Thymus (tissue), 11 donors: Measurements from ENCODE around the gene TMEM98. TPM values are rescaled to one million over a fixed set of nuclear protein-coding genes. Genes with fewer than 3 reads are reported as not detected.
"Not testable (repeated sequence)": the region's sequence is repeated elsewhere in the genome, so short reads cannot be mapped to it uniquely, and the experiment has no call there.

Experiments
- DNase-seq, 9 donors: peaks; one replicate each; pipeline ENCODE4 v3.0.0-alpha.2; 2013; ENCODE audit warnings: low spot score in 9 of 9, low read depth in 6 of 9, missing footprints in 1 of 9
- H3K27ac ChIP-seq, 2 donors: one replicate each; pipeline ENCODE4 v1.5.1; 2013; ENCODE audit warnings: control low read depth in 1 of 2, low read depth in 1 of 2, low read length in 1 of 2, mild to moderate bottlenecking in 1 of 2, moderate library complexity in 1 of 2
- H3K27me3 ChIP-seq, 2 donors: one replicate each; pipeline ENCODE4 v1.5.1; 2013; ENCODE audit warnings: low read length in 1 of 2; ENCODE audit not compliant: control insufficient read depth in 2 of 2, insufficient read depth in 1 of 2
- H3K36me3 ChIP-seq, 2 donors: one replicate each; pipeline ENCODE4 v1.5.1; 2013; ENCODE audit warnings: low read length in 1 of 2, mild to moderate bottlenecking in 1 of 2, moderate library complexity in 1 of 2; ENCODE audit not compliant: control insufficient read depth in 2 of 2, insufficient read depth in 2 of 2
- H3K4me1 ChIP-seq, 2 donors: one replicate each; pipeline ENCODE4 v1.5.1; 2013; ENCODE audit warnings: low read length in 2 of 2; ENCODE audit not compliant: control insufficient read depth in 2 of 2, insufficient read depth in 2 of 2
- H3K4me3 ChIP-seq, 2 donors: one replicate each; pipeline ENCODE4 v1.5.1; 2013; ENCODE audit warnings: low read length in 2 of 2, control low read depth in 1 of 2, mild to moderate bottlenecking in 1 of 2
- H3K9me3 ChIP-seq, 2 donors: one replicate each; pipeline ENCODE4 v1.5.1; 2013; ENCODE audit warnings: low read length in 1 of 2, mild to moderate bottlenecking in 1 of 2; ENCODE audit not compliant: control insufficient read depth in 2 of 2, insufficient read depth in 1 of 2
- WGBS: extraction: QIAGEN DNeasy Blood & Tissue Kit; methylation state at CpG from one replicate; pipeline ENCODE4 v1.1.7; 2013; 5-methylcytosine and 5-hydroxymethylcytosine counted together
- polyA plus RNA-seq: library from polyadenylated mRNA; stranded (reverse); fragments of 200-250 nt; gene quantifications from one replicate; pipeline ENCODE4 v1.2.3, GENCODE V29; 2013
- total RNA-seq: library from RNA; stranded (reverse); fragments of 120-200 nt; gene quantifications from one replicate; pipeline ENCODE4 v1.2.4, GENCODE V29; 2013
- donor health status: healthy.

The TMEM98 gene
- total and polyA plus RNA-seq, 2 donors = 4.6 to 6.6 TPM

- not testable (repeated sequence) for H3K36me3 ChIP-seq, H3K4me1 ChIP-seq
- WGBS = 72% methylated on average over 4 of the region's 14 CpGs
Measured at GRCh38 chr17:32887410-32887809, 40.5 kb upstream of the TMEM98 start.

GRCh38 chr17:32894245-32894644 is 33.7 kb upstream of the TMEM98 start:
- DNase-seq = no peak
- Histone ChIP-seq H3K4me3 (no peak overlapping the region), H3K36me3 (no peaks in the 10 kb centered on the region), H3K27ac (no peak overlapping the region), H3K4me1 (no peaks in the 10 kb centered on the region), H3K9me3 (no peaks in the 10 kb centered on the region), H3K27me3 (no peaks in the 10 kb centered on the region)
- WGBS = 86% methylated on average over 4 of the region's 4 CpGs

More at GRCh38 chr17:32887410-32887809, 40.5 kb upstream of the TMEM98 start:
- not testable (repeated sequence) for DNase-seq, H3K27me3 ChIP-seq, H3K9me3 ChIP-seq, H3K4me3 ChIP-seq, H3K27ac ChIP-seq

- Histone ChIP-seq H3K9me3 (no peaks in the 10 kb centered on the region), H3K27me3 (no peaks in the 10 kb centered on the region), H3K36me3 (no peaks in the 10 kb centered on the region), H3K4me3 (no peak overlapping the region), H3K4me1 (no peaks in the 10 kb centered on the region), H3K27ac (no peak overlapping the region)
- 59% methylated on average over 2 of the region's 2 CpGs for WGBS
- DNase-seq = no peak
Measured at GRCh38 chr17:32896647-32897258, 31.2 kb upstream of the TMEM98 start.

GRCh38 chr17:32899236-32900013 is 28.5 kb upstream of the TMEM98 start:
- Histone ChIP-seq H3K36me3 (no peaks in the 10 kb centered on the region), H3K27me3 (no peaks in the 10 kb centered on the region), H3K4me3 (no peak overlapping the region), H3K27ac (no peak overlapping the region), H3K4me1 (no peaks in the 10 kb centered on the region), H3K9me3 (no peaks in the 10 kb centered on the region)
- no peak for DNase-seq
- WGBS = 93% methylated on average over 2 of the region's 2 CpGs

GRCh38 chr17:32901743-32902142 is 26.2 kb upstream of the TMEM98 start:
- no peaks in the 10 kb centered on the region for H3K27me3 ChIP-seq
- H3K36me3 ChIP-seq = no peaks in the 10 kb centered on the region
- WGBS = 99% methylated on average over 4 of the region's 4 CpGs
- H3K27ac ChIP-seq = no peak overlapping the region
- H3K4me1 ChIP-seq = no peaks in the 10 kb centered on the region
- no peaks in the 10 kb centered on the region for H3K9me3 ChIP-seq
- DNase-seq = no peak
- H3K4me3 ChIP-seq = no peak overlapping the region

GRCh38 chr17:32903774-32904673 is 23.9 kb upstream of the TMEM98 start:
- Histone ChIP-seq H3K27me3 (no peaks in the 10 kb centered on the region), H3K4me3 (no peak overlapping the region), H3K36me3 (no peaks in the 10 kb centered on the region), H3K4me1 (no peaks in the 10 kb centered on the region), H3K9me3 (no peaks in the 10 kb centered on the region), H3K27ac (no peak overlapping the region)
- no peak for DNase-seq
- 90% methylated on average over 5 of the region's 5 CpGs for WGBS

- Histone ChIP-seq H3K36me3 (no peaks in the 10 kb centered on the region), H3K27me3 (no peaks in the 10 kb centered on the region), H3K4me1 (no peaks in the 10 kb centered on the region), H3K27ac (no peak overlapping the region), H3K9me3 (no peaks in the 10 kb centered on the region), H3K4me3 (no peak overlapping the region)
- 89% methylated on average over 3 of the region's 3 CpGs for WGBS
- no peak for DNase-seq
Measured at GRCh38 chr17:32904891-32905290, 23.1 kb upstream of the TMEM98 start.

GRCh38 chr17:32907583-32907982 is 20.4 kb upstream of the TMEM98 start:
- Histone ChIP-seq H3K27ac (no peak overlapping the region), H3K4me1 (no peaks in the 10 kb centered on the region), H3K27me3 (no peaks in the 10 kb centered on the region), H3K4me3 (no peak overlapping the region), H3K9me3 (no peaks in the 10 kb centered on the region), H3K36me3 (no peaks in the 10 kb centered on the region)
- WGBS = 96% methylated on average over 6 of the region's 6 CpGs
- no peak for DNase-seq
